OCI-LY7 (cell line): Measurements from ENCODE around the gene FANCC.

Experiments used
- CTCF ChIP-seq: fragments of 200-600 bp; sonication (generic); conservative IDR thresholded peaks from 2 replicates; pipeline ENCODE4 v1.5.1; 2014; ENCODE audit warnings: mild to moderate bottlenecking, antibody characterized with exemption, low read length, moderate library complexity, mixed read lengths
- EZH2phosphoT487 ChIP-seq: fragments of 200-600 bp; sonication (generic); IDR thresholded peaks from 2 replicates; pipeline ENCODE4 v1.6.1; 2018; ENCODE audit warnings: low read depth, borderline replicate concordance, mild to moderate bottlenecking, mixed run types, antibody characterized with exemption, low read length, moderate library complexity, mixed read lengths

DNA sequence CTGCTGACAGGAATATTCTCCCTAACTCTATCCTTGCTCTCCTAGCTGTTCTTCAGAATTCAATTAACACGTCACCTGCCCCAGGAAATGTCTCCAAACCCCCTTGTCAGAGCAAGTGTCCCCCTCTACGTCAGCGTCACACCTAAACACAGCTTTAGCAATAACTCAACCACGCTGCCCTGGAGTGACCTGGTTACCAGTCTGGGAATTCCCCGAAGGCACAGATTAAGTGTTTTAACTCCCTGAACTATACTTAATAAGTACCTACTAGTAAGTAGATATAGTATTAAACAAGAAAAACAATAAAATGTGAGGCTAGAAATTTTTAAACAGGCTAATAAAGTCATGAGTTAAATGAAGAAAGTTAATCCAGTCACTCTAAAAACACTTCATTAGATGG is 78.4 kb downstream of the FANCC start:
- no peak for TF ChIP-seq CTCF
- TF ChIP-seq EZH2phosphoT487, result no peak
